RWPE2 (cell line): Measurements from ENCODE around the gene TBC1D4.

ENCODE experiments used
- ATAC-seq: fragments of 200-7000 bp; cut with Tn5 transposase; 3 replicates; pipeline ENCODE4 v1.9.1; 2021; ENCODE audit warnings: low read depth
- DNase-seq: peaks from one replicate; pipeline ENCODE4 v3.0.0-alpha.2; 2020; ENCODE audit warnings: low spot score
- H3K27ac ChIP-seq: fragments of 450-650 bp; 2 replicates; pipeline ENCODE4 v1.5.1; 2017; ENCODE audit warnings: mild to moderate bottlenecking; ENCODE audit not compliant: poor library complexity, severe bottlenecking
- H3K27me3 ChIP-seq: fragments of 250-450 bp; sonication (Bioruptor Pico); 2 replicates; pipeline ENCODE4 v1.5.1; 2021; ENCODE audit warnings: mild to moderate bottlenecking, moderate library complexity; ENCODE audit not compliant: insufficient read depth, poor library complexity, severe bottlenecking
- H3K36me3 ChIP-seq: fragments of 250-450 bp; sonication (Bioruptor Pico); 2 replicates; pipeline ENCODE4 v1.5.1; 2020; ENCODE audit warnings: low read depth, mild to moderate bottlenecking, moderate library complexity
- H3K4me1 ChIP-seq: fragments of 250-450 bp; sonication (Bioruptor Pico); 2 replicates; pipeline ENCODE4 v1.5.1; 2021; ENCODE audit warnings: mild to moderate bottlenecking, moderate library complexity; ENCODE audit not compliant: insufficient read depth, poor library complexity, severe bottlenecking
- H3K4me3 ChIP-seq: fragments of 250-450 bp; sonication (Bioruptor Pico); 2 replicates; pipeline ENCODE4 v1.5.1; 2021; ENCODE audit warnings: mild to moderate bottlenecking, moderate library complexity; ENCODE audit not compliant: severe bottlenecking
- H3K9me3 ChIP-seq: fragments of 250-450 bp; sonication (Bioruptor Pico); 2 replicates; pipeline ENCODE4 v1.5.1; 2021; ENCODE audit warnings: mild to moderate bottlenecking, moderate library complexity; ENCODE audit not compliant: severe bottlenecking
- TF ChIP-seq, protein P1 (sequence below): fragments of 450-650 bp; IDR thresholded peaks from one replicate; pipeline ENCODE4 v1.5.1; 2017; ENCODE audit warnings: mild to moderate bottlenecking, moderate library complexity; ENCODE audit not compliant: poor library complexity, severe bottlenecking

The TBC1D4 gene

GRCh38 chr13:75376792-75377402 lies 105.1 kb downstream of the TBC1D4 start:
- H3K27ac ChIP-seq = no peak overlapping the region
- no peak for DNase-seq
- H3K9me3 ChIP-seq = no peaks in the 10 kb centered on the region
- TF ChIP-seq, protein P1, sequence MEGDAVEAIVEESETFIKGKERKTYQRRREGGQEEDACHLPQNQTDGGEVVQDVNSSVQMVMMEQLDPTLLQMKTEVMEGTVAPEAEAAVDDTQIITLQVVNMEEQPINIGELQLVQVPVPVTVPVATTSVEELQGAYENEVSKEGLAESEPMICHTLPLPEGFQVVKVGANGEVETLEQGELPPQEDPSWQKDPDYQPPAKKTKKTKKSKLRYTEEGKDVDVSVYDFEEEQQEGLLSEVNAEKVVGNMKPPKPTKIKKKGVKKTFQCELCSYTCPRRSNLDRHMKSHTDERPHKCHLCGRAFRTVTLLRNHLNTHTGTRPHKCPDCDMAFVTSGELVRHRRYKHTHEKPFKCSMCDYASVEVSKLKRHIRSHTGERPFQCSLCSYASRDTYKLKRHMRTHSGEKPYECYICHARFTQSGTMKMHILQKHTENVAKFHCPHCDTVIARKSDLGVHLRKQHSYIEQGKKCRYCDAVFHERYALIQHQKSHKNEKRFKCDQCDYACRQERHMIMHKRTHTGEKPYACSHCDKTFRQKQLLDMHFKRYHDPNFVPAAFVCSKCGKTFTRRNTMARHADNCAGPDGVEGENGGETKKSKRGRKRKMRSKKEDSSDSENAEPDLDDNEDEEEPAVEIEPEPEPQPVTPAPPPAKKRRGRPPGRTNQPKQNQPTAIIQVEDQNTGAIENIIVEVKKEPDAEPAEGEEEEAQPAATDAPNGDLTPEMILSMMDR = no peak
- no peak overlapping the region for H3K4me3 ChIP-seq
- no peak for ATAC-seq
- no peaks in the 10 kb centered on the region for H3K27me3 ChIP-seq
- H3K4me1 ChIP-seq = no peaks in the 10 kb centered on the region
- H3K36me3 ChIP-seq = no peaks in the 10 kb centered on the region

DNA sequence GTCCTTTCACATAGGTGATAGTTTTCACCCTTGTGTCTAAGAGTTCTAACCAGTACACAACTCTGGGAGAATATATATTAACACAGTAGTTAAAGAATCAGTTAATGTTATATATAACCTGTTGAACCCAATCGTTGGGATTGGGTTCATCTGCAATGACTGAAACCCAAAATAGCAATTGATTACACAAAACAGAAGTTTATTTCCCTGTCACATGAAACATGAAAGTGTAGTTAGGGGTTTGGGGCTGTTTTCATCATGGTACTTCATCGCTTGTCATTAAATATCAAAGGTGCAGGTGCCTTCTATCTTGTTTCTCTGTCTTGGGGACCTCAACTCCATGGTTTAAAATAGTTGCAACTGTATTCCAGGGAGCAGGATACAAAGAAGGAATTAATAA lies 106.6 kb downstream of the TBC1D4 start:
- Histone ChIP-seq H3K36me3 (no peaks in the 10 kb centered on the region), H3K27ac (no peak overlapping the region), H3K4me3 (no peak overlapping the region), H3K27me3 (no peaks in the 10 kb centered on the region), H3K4me1 (no peaks in the 10 kb centered on the region), H3K9me3 (no peaks in the 10 kb centered on the region)
- DNase-seq = no peak
- ATAC-seq = no peak
- TF ChIP-seq, protein P1 = no peak

DNA sequence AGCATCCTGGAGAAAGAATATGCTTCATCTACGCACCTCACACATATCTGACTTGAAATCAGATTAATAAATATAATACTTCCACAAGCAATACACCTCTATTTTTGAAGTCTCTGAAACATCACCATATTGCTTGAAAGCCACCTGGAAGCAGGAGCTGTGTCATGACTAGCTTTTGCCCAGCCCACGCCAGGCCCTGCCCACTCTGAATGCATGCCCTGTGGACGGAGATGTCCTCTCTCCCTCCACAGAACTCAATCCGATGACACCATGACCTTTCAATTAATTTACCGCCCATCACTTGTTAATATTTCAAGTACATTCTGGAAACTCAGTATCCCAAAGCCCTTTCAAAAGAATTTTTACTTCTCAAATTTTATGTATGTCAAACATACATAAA lies 108.0 kb downstream of the TBC1D4 start:
- Histone ChIP-seq H3K36me3 (no peaks in the 10 kb centered on the region), H3K4me3 (no peak overlapping the region), H3K9me3 (no peaks in the 10 kb centered on the region), H3K27me3 (no peaks in the 10 kb centered on the region), H3K4me1 (no peaks in the 10 kb centered on the region), H3K27ac (no peak overlapping the region)
- ATAC-seq (no peak), DNase-seq (no peak)
- TF ChIP-seq, protein P1 = no peak

GRCh38 chr13:75372923-75373841 lies 108.8 kb downstream of the TBC1D4 start:
- Histone ChIP-seq H3K4me3 (no peak overlapping the region), H3K4me1 (peaks cover 4% of the 10 kb centered on the region), H3K36me3 (no peaks in the 10 kb centered on the region), H3K27ac (no peak overlapping the region), H3K9me3 (no peaks in the 10 kb centered on the region), H3K27me3 (no peaks in the 10 kb centered on the region)
- ATAC-seq (no peak), DNase-seq (no peak)
- TF ChIP-seq, protein P1 = no peak
